GM12878 (cell line): ENCODE measurements around the gene UTP3. TPM values are rescaled to one million over a fixed set of nuclear protein-coding genes. Genes with fewer than 3 reads are reported as not detected.
A peak's percentile ranks its signal among the peaks of the same experiment; 100 is the strongest.

Experiments
- BHLHE40 ChIP-seq, 2 experiments: fragments of 450-650 bp in 1 of 2; IDR thresholded peaks; 2 replicates each; pipeline ENCODE4 v1.6.1; 2011 to 2017; ENCODE audit warnings: low read depth in 2 of 2, borderline replicate concordance in 1 of 2, improper control_type of control experiment in 1 of 2, low read length in 1 of 2, mild to moderate bottlenecking in 1 of 2
- CBFB ChIP-seq: IDR thresholded peaks from 2 replicates; pipeline ENCODE4 v1.6.1; 2016; ENCODE audit warnings: antibody characterized with exemption, low read depth
- CEBPB ChIP-seq, 2 experiments: fragments of 150-350 bp in 1 of 2; IDR thresholded peaks; 2 replicates each; pipeline ENCODE4 v1.6.1; 2012 to 2014; ENCODE audit warnings: low read depth in 2 of 2, low read length in 2 of 2, borderline replicate concordance in 1 of 2, inconsistent platforms in 1 of 2
- CHD2 ChIP-seq: IDR thresholded peaks from 2 replicates; pipeline ENCODE4 v1.6.1; 2011; ENCODE audit warnings: low read depth, low read length, improper control_type of control experiment, borderline replicate concordance
- CREB1 ChIP-seq: IDR thresholded peaks from 2 replicates; pipeline ENCODE4 v1.6.1; 2012; ENCODE audit warnings: low read depth, mild to moderate bottlenecking, inconsistent platforms
- ELK1 ChIP-seq: IDR thresholded peaks from 2 replicates; pipeline ENCODE4 v1.6.1; 2012; ENCODE audit warnings: low read depth, low read length, improper control_type of control experiment
- ETV6 ChIP-seq, 2 experiments: fragments of 450-650 bp in 1 of 2; IDR thresholded peaks in 1 of 2; conservative IDR thresholded peaks in 1 of 2; 2 replicates each; pipeline ENCODE4 v1.6.1; 2014; ENCODE audit warnings: antibody characterized with exemption in 1 of 2, borderline replicate concordance in 1 of 2, low read depth in 1 of 2, mild to moderate bottlenecking in 1 of 2, moderate library complexity in 1 of 2
- IRF3 ChIP-seq: fragments of 450-650 bp; IDR thresholded peaks from 2 replicates; pipeline ENCODE4 v1.6.1; 2014; ENCODE audit warnings: mild to moderate bottlenecking
- MEF2A ChIP-seq: IDR thresholded peaks from 2 replicates; pipeline ENCODE4 v1.6.1; 2011; ENCODE audit warnings: low read depth, mild to moderate bottlenecking, low read length, moderate library complexity; ENCODE audit not compliant: insufficient read depth
- MTA3 ChIP-seq: IDR thresholded peaks from 2 replicates; pipeline ENCODE4 v1.6.1; 2012; ENCODE audit warnings: low read length, inconsistent platforms, borderline replicate concordance
- NFIC ChIP-seq: IDR thresholded peaks from 2 replicates; pipeline ENCODE4 v1.6.1; 2012; ENCODE audit warnings: low read depth, mild to moderate bottlenecking, inconsistent platforms, low read length, moderate library complexity
- NFXL1 ChIP-seq: fragments of 450-650 bp; IDR thresholded peaks from 2 replicates; pipeline ENCODE4 v1.6.1; 2017; ENCODE audit warnings: antibody characterized with exemption, mild to moderate bottlenecking, borderline replicate concordance
- NR2C1 ChIP-seq: fragments of 450-650 bp; IDR thresholded peaks from 2 replicates; pipeline ENCODE4 v1.6.1; 2017; ENCODE audit warnings: antibody characterized with exemption, mild to moderate bottlenecking, moderate library complexity
- RELA ChIP-seq: fragments of 450-650 bp; IDR thresholded peaks from 2 replicates; pipeline ENCODE4 v1.8.0; 2014; ENCODE audit warnings: borderline replicate concordance; ENCODE audit not compliant: partially characterized antibody
- SKIL ChIP-seq: fragments of 450-650 bp; IDR thresholded peaks from 2 replicates; pipeline ENCODE4 v1.6.1; 2017; ENCODE audit warnings: mild to moderate bottlenecking, low read depth, inconsistent platforms; ENCODE audit not compliant: poor library complexity, severe bottlenecking
- SPI1 ChIP-seq: IDR thresholded peaks from 2 replicates; pipeline ENCODE4 v1.6.1; 2011; ENCODE audit warnings: low read depth, mild to moderate bottlenecking, low read length, moderate library complexity, borderline replicate concordance; ENCODE audit not compliant: insufficient read depth
- SREBF1 ChIP-seq: IDR thresholded peaks from 2 replicates; pipeline ENCODE4 v1.6.1; 2012; ENCODE audit warnings: mild to moderate bottlenecking, low read length
- SUPT20H ChIP-seq: IDR thresholded peaks from 2 replicates; pipeline ENCODE4 v1.6.1; 2011; ENCODE audit warnings: low read depth, mild to moderate bottlenecking, low read length, moderate library complexity, borderline replicate concordance; ENCODE audit not compliant: control insufficient read depth
- TCF3 ChIP-seq: IDR thresholded peaks from 2 replicates; pipeline ENCODE4 v1.6.1; 2012; ENCODE audit warnings: low read depth, mild to moderate bottlenecking, low read length, borderline replicate concordance; ENCODE audit not compliant: insufficient read depth
- ZNF217 ChIP-seq: fragments of 450-650 bp; IDR thresholded peaks from 2 replicates; pipeline ENCODE4 v1.6.1; 2017; ENCODE audit warnings: antibody characterized with exemption, mild to moderate bottlenecking
- ZNF24 ChIP-seq: fragments of 450-650 bp; IDR thresholded peaks from 2 replicates; pipeline ENCODE4 v1.6.1; 2017; ENCODE audit warnings: antibody characterized with exemption, mild to moderate bottlenecking
- ZNF384 ChIP-seq: IDR thresholded peaks from 2 replicates; pipeline ENCODE4 v1.6.1; 2012; ENCODE audit warnings: low read depth, mild to moderate bottlenecking, low read length, improper control_type of control experiment, borderline replicate concordance
- ZNF622 ChIP-seq: fragments of 450-650 bp; IDR thresholded peaks from 2 replicates; pipeline ENCODE4 v1.6.1; 2017; ENCODE audit warnings: mild to moderate bottlenecking, inconsistent platforms
- ZSCAN29 ChIP-seq: fragments of 450-650 bp; IDR thresholded peaks from 2 replicates; pipeline ENCODE4 v1.6.1; 2017; ENCODE audit warnings: mild to moderate bottlenecking, moderate library complexity
- polyA plus RNA-seq, 11 experiments: library from polyadenylated mRNA; depleted of rRNA in 4 of 11; unstranded in 6 of 11; stranded (reverse) in 5 of 11; fragments of >200 nt; fragmentation: Nextera tagmentation in 4 of 11; fragmentation: Illumina TruSeq in 1 of 11; extraction: Ambion mirVana in 4 of 11; extraction: Trizol in 1 of 11; gene quantifications; 1 replicate in 1 of 11; 2 replicates in 10 of 11; pipeline versions ENCODE4 v1.2.1 to v1.2.3, GENCODE V29; 2011 to 2016; ENCODE audit warnings: inconsistent platforms in 2 of 11, missing spikeins in 2 of 11, low read depth in 1 of 11
- total RNA-seq, 4 experiments: library from RNA; depleted of rRNA in 3 of 4; stranded (reverse); fragments of >200 nt in 3 of 4; fragmentation: Illumina TruSeq in 1 of 4; extraction: Trizol in 1 of 4; gene quantifications; 2 replicates each; pipeline versions ENCODE4 v1.2.1 to v1.2.3, GENCODE V29; 2013 to 2021

Gene UTP3
- total and polyA plus RNA-seq, 10 of the 15 experiments (the other 5 are each of a cell fraction or from before 2014, with no cell fraction given): 15.8 to 60.7 (median 22.5) TPM

- TF ChIP-seq RELA (no peak), ZNF622 (no peak), ETV6 (conservative IDR thresholded peaks at IDR 0.05 in 1 of 2, IDR thresholded peaks at IDR 0.05 in 1 of 2; ENCODE audit: borderline replicate concordance in 1 of 2, low read depth in 1 of 2) (no peak; a peak in 1 of 4 replicates), SUPT20H (no peak), ZNF384 (no peak), SKIL (no peak), SREBF1 (no peak), SPI1 (no peak), CEBPB (IDR thresholded peaks at IDR 0.05; ENCODE audit: borderline replicate concordance in 1 of 2, low read depth in 2 of 2, low read length in 2 of 2) (no peak), MTA3 (no peak), CHD2 (0 out of 2 replicates have a peak, but pooled peaks have one; percentile 13), CBFB (no peak), NFXL1 (no peak), NFIC (no peak; the same call in 1 of the 2 replicates), MEF2A (no peak), ZNF217 (peak; percentile 29; the same call in 1 of the 2 replicates), IRF3 (no peak), NR2C1 (no peak), ELK1 (no peak), ZSCAN29 (no peak), BHLHE40 (IDR thresholded peaks at IDR 0.05; ENCODE audit: borderline replicate concordance in 1 of 2, low read depth in 2 of 2, low read length in 1 of 2) (peak in 1 of 2 experiments; percentile 17; a peak in 2 of 4 replicates), ZNF24 (no peak), TCF3 (peak; percentile 53; the same call in 1 of the 2 replicates), CREB1 (peak; percentile 38; the same call in 1 of the 2 replicates)
Measured at GRCh38 chr4:70704215-70704930, 16.0 kb downstream of the UTP3 start (continued).
